IgD-negative memory B cell (primary cell): Measurements from ENCODE around the gene GC. TPM values are rescaled to one million over a fixed set of nuclear protein-coding genes. Genes with fewer than 3 reads are reported as not detected.
"Not testable (repeated sequence)": the region's sequence is repeated elsewhere in the genome, so short reads cannot be mapped to it uniquely, and the experiment has no call there.

Source experiments
- H3K27ac Mint-ChIP-seq, 3 donors: one replicate each; pipeline ENCODE4 v1.8.0; 2020 to 2022; ENCODE audit warnings: mild to moderate bottlenecking in 3 of 3, mixed read lengths in 3 of 3, moderate library complexity in 1 of 3
- H3K27me3 Mint-ChIP-seq: one replicate; pipeline ENCODE4 v1.8.0; 2021; ENCODE audit warnings: mixed read lengths
- H3K36me3 Mint-ChIP-seq: one replicate; pipeline ENCODE4 v1.8.0; 2020; ENCODE audit warnings: mild to moderate bottlenecking, mixed read lengths
- H3K4me1 Mint-ChIP-seq, 3 donors: one replicate each; pipeline ENCODE4 v1.8.0; 2020 to 2022; ENCODE audit warnings: mixed read lengths in 3 of 3, mild to moderate bottlenecking in 1 of 3
- H3K4me3 Mint-ChIP-seq, 4 donors: one replicate each; pipeline ENCODE4 v1.8.0; 2020 to 2022; ENCODE audit warnings: mild to moderate bottlenecking in 4 of 4, mixed read lengths in 4 of 4, moderate library complexity in 3 of 4
- H3K9me3 Mint-ChIP-seq, 3 donors: one replicate each; pipeline ENCODE4 v1.8.0; 2020 to 2021; ENCODE audit warnings: mixed read lengths in 3 of 3, mild to moderate bottlenecking in 1 of 3
- polyA plus RNA-seq: library from polyadenylated mRNA; unstranded; fragments of 300-500 nt; fragmentation: Illumina TruSeq; gene quantifications from one replicate; pipeline ENCODE4 v1.2.3, GENCODE V29; 2021

Gene GC
- polyA plus RNA-seq, 1 donor from 2014 or later = not detected

- Mint-ChIP-seq H3K4me3 (no peak overlapping the region), H3K27me3 (no peaks in the 10 kb centered on the region), H3K27ac (no peak overlapping the region), H3K4me1 (no peaks in the 10 kb centered on the region), H3K36me3 (no peaks in the 10 kb centered on the region), H3K9me3 (no peaks in the 10 kb centered on the region)
These were observed 6.0 kb downstream of the GC start for GRCh38 chr4:71777891-71778290.

GRCh38 chr4:71775449-71775848 is 8.4 kb downstream of the GC start:
- H3K4me3 Mint-ChIP-seq = no peak overlapping the region
- H3K27me3 Mint-ChIP-seq = no peaks in the 10 kb centered on the region
- no peaks in the 10 kb centered on the region for H3K9me3 Mint-ChIP-seq
- H3K27ac Mint-ChIP-seq = no peak overlapping the region
- no peaks in the 10 kb centered on the region for H3K4me1 Mint-ChIP-seq
- H3K36me3 Mint-ChIP-seq = no peaks in the 10 kb centered on the region

- H3K27ac Mint-ChIP-seq = no peak overlapping the region
- H3K4me1 Mint-ChIP-seq = peaks cover 0 to 3% (median 0%) of the 10 kb centered on the region in 3 donors
- no peaks in the 10 kb centered on the region for H3K27me3 Mint-ChIP-seq
- H3K9me3 Mint-ChIP-seq = no peaks in the 10 kb centered on the region
- H3K36me3 Mint-ChIP-seq = no peaks in the 10 kb centered on the region
- no peak overlapping the region for H3K4me3 Mint-ChIP-seq
These were observed 9.7 kb downstream of the GC start for GRCh38 chr4:71774136-71774535.

- Mint-ChIP-seq H3K27ac (no peak overlapping the region), H3K9me3 (no peaks in the 10 kb centered on the region), H3K4me1 (peaks cover 0 to 3% (median 0%) of the 10 kb centered on the region in 3 donors), H3K36me3 (no peaks in the 10 kb centered on the region), H3K27me3 (no peaks in the 10 kb centered on the region), H3K4me3 (no peak overlapping the region)
These were observed 10.9 kb downstream of the GC start for GRCh38 chr4:71773004-71773403.

GRCh38 chr4:71772592-71772991 is 11.3 kb downstream of the GC start:
- Mint-ChIP-seq H3K27me3 (no peaks in the 10 kb centered on the region), H3K27ac (no peak overlapping the region), H3K4me1 (peaks cover 0 to 3% (median 0%) of the 10 kb centered on the region in 3 donors), H3K9me3 (no peaks in the 10 kb centered on the region), H3K4me3 (no peak overlapping the region), H3K36me3 (no peaks in the 10 kb centered on the region)

GRCh38 chr4:71771613-71772012 is 12.3 kb downstream of the GC start:
- Mint-ChIP-seq H3K27me3 (peaks cover under 1% of the 10 kb centered on the region), H3K36me3 (no peaks in the 10 kb centered on the region), H3K9me3 (no peaks in the 10 kb centered on the region), H3K4me1 (peaks cover 0 to 3% (median 0%) of the 10 kb centered on the region in 3 donors), H3K27ac (no peak overlapping the region), H3K4me3 (no peak overlapping the region)

GRCh38 chr4:71769434-71769833 is 14.4 kb downstream of the GC start:
- Mint-ChIP-seq H3K9me3 (no peaks in the 10 kb centered on the region), H3K4me1 (peaks cover 0 to 3% (median 0%) of the 10 kb centered on the region in 3 donors), H3K27ac (no peak overlapping the region)

GRCh38 chr4:71768123-71768522 is 15.8 kb downstream of the GC start:
- H3K4me1 Mint-ChIP-seq = peaks cover 0 to 3% (median 0%) of the 10 kb centered on the region in 3 donors
- no peak overlapping the region for H3K27ac Mint-ChIP-seq
- H3K36me3 Mint-ChIP-seq = no peaks in the 10 kb centered on the region
- H3K4me3 Mint-ChIP-seq = no peak overlapping the region
- no peaks in the 10 kb centered on the region for H3K9me3 Mint-ChIP-seq
- peaks cover 2% of the 10 kb centered on the region for H3K27me3 Mint-ChIP-seq

More at GRCh38 chr4:71769434-71769833, 14.4 kb downstream of the GC start:
- Mint-ChIP-seq H3K36me3 (no peaks in the 10 kb centered on the region), H3K27me3 (peaks cover 2% of the 10 kb centered on the region), H3K4me3 (no peak overlapping the region)

- no peak overlapping the region for H3K4me3 Mint-ChIP-seq
- peaks cover 0 to 3% (median 0%) of the 10 kb centered on the region in 3 donors for H3K4me1 Mint-ChIP-seq
- H3K36me3 Mint-ChIP-seq = no peaks in the 10 kb centered on the region
- H3K9me3 Mint-ChIP-seq = no peaks in the 10 kb centered on the region
- no peak overlapping the region for H3K27ac Mint-ChIP-seq
- peaks cover 2% of the 10 kb centered on the region for H3K27me3 Mint-ChIP-seq
These were observed 18.0 kb downstream of the GC start for GRCh38 chr4:71765821-71766383.

- no peaks in the 10 kb centered on the region for H3K9me3 Mint-ChIP-seq
- no peak overlapping the region for H3K27ac Mint-ChIP-seq
- H3K36me3 Mint-ChIP-seq = no peaks in the 10 kb centered on the region
- H3K4me3 Mint-ChIP-seq = no peak overlapping the region
- H3K27me3 Mint-ChIP-seq = peaks cover 2% of the 10 kb centered on the region
- H3K4me1 Mint-ChIP-seq = peaks cover 0 to 3% (median 0%) of the 10 kb centered on the region in 3 donors
These were observed 18.5 kb downstream of the GC start for GRCh38 chr4:71765350-71765749.

- Mint-ChIP-seq H3K27ac (no peak overlapping the region), H3K36me3 (no peaks in the 10 kb centered on the region), H3K4me3 (no peak overlapping the region), H3K9me3 (no peaks in the 10 kb centered on the region), H3K4me1 (no peaks in the 10 kb centered on the region), H3K27me3 (no peaks in the 10 kb centered on the region)
These were observed 31.4 kb downstream of the GC start for GRCh38 chr4:71752383-71753042.

GRCh38 chr4:71749008-71749594 is 34.8 kb downstream of the GC start:
- Mint-ChIP-seq H3K4me1 (no peaks in the 10 kb centered on the region), H3K36me3 (no peaks in the 10 kb centered on the region), H3K27me3 (peaks cover 1% of the 10 kb centered on the region), H3K9me3 (no peaks in the 10 kb centered on the region), H3K4me3 (no peak overlapping the region), H3K27ac (no peak overlapping the region)

GRCh38 chr4:71746379-71746778 is 37.5 kb downstream of the GC start:
- Mint-ChIP-seq H3K4me1 (no peaks in the 10 kb centered on the region), H3K27ac (no peak overlapping the region), H3K27me3 (peaks cover 3% of the 10 kb centered on the region), H3K4me3 (no peak overlapping the region), H3K9me3 (no peaks in the 10 kb centered on the region), H3K36me3 (no peaks in the 10 kb centered on the region)

- H3K4me3 Mint-ChIP-seq, H3K27me3 Mint-ChIP-seq, H3K9me3 Mint-ChIP-seq, H3K27ac Mint-ChIP-seq, H3K36me3 Mint-ChIP-seq, H3K4me1 Mint-ChIP-seq: not testable (repeated sequence)
These were observed 45.1 kb downstream of the GC start for GRCh38 chr4:71738782-71739181.

GRCh38 chr4:71732706-71733105 is 51.2 kb downstream of the GC start:
- no peaks in the 10 kb centered on the region for H3K36me3 Mint-ChIP-seq
- no peak overlapping the region for H3K4me3 Mint-ChIP-seq
- peaks cover 4 to 9% (median 8%) of the 10 kb centered on the region in 3 donors for H3K9me3 Mint-ChIP-seq
- no peak overlapping the region for H3K27ac Mint-ChIP-seq
- no peaks in the 10 kb centered on the region for H3K4me1 Mint-ChIP-seq
- peaks cover 2% of the 10 kb centered on the region for H3K27me3 Mint-ChIP-seq

- Mint-ChIP-seq H3K9me3 (peaks cover 1 to 6% (median 2%) of the 10 kb centered on the region in 3 donors), H3K4me3 (no peak overlapping the region), H3K36me3 (no peaks in the 10 kb centered on the region), H3K4me1 (no peaks in the 10 kb centered on the region), H3K27ac (no peak overlapping the region), H3K27me3 (peaks cover 2% of the 10 kb centered on the region)
These were observed 51.8 kb downstream of the GC start for GRCh38 chr4:71732066-71732465.
